IMR-90 (cell line): ENCODE measurements around the gene TBC1D10A. TPM values are rescaled to one million over a fixed set of nuclear protein-coding genes. Genes with fewer than 3 reads are reported as not detected.

ENCODE experiments used
- ATAC-seq: fragments of 200-7000 bp; cut with Tn5 transposase; 2 replicates; pipeline ENCODE4 v1.9.1; 2020; ENCODE audit warnings: low read depth, mild to moderate bottlenecking, moderate library complexity
- BruUV-seq: library from RNA; stranded (reverse); fragments of 400-500 nt; replicated peaks from 2 replicates; lab custom pipeline; 2021; lab: Mats Ljungman, UMichigan
- CTCF ChIA-PET: fragments of 300-600 bp; formaldehyde crosslinking; extraction: SDS; loops from one replicate; lab custom pipeline; 2021; ENCODE audit warnings: antibody characterized with exemption; lab: Yijun Ruan, JAX
- POLR2A ChIA-PET: fragments of 300-600 bp; sonication (Branson Sonifier 250); formaldehyde crosslinking; loops from one replicate; lab custom pipeline; 2022; ENCODE audit warnings: antibody characterized with exemption; ENCODE audit not compliant: unreplicated experiment; lab: Charles Lee
- DNase-seq: peaks from one replicate; pipeline ENCODE4 v3.0.0; 2013
- H2AFZ ChIP-seq: replicated peaks from 2 replicates; pipeline ENCODE3; 2013; ENCODE audit warnings: low read length, mild to moderate bottlenecking; ENCODE audit not compliant: poor library complexity
- H2AK5ac ChIP-seq: 2 replicates; pipeline ENCODE4 v1.6.1; 2013; ENCODE audit warnings: low read depth, low read length, inconsistent platforms
- H2AK9ac ChIP-seq: replicated peaks from 2 replicates; pipeline ENCODE3; 2013; ENCODE audit warnings: mild to moderate bottlenecking, low read depth, low read length, moderate library complexity; ENCODE audit not compliant: poor library complexity
- H2BK120ac ChIP-seq: 2 replicates; pipeline ENCODE4 v1.6.1; 2013; ENCODE audit warnings: low read depth, low read length, inconsistent platforms
- H2BK15ac ChIP-seq: 3 replicates; pipeline ENCODE4 v1.6.1; 2013; ENCODE audit warnings: low read depth, low read length, inconsistent platforms
- H2BK20ac ChIP-seq: 2 replicates; pipeline ENCODE4 v1.6.1; 2013; ENCODE audit warnings: low read depth, mild to moderate bottlenecking, inconsistent platforms, low read length, moderate library complexity
- H2BK5ac ChIP-seq: 2 replicates; pipeline ENCODE4 v1.6.1; 2013; ENCODE audit warnings: mild to moderate bottlenecking, low read depth, low read length, inconsistent platforms; ENCODE audit not compliant: poor library complexity, severe bottlenecking
- H3K14ac ChIP-seq: replicated peaks from 2 replicates; pipeline ENCODE4 v1.6.1; 2013; ENCODE audit warnings: low read depth, low read length, inconsistent platforms
- H3K18ac ChIP-seq: 2 replicates; pipeline ENCODE4 v1.6.1; 2013; ENCODE audit warnings: low read depth, low read length, control low read depth
- H3K23ac ChIP-seq: 2 replicates; pipeline ENCODE4 v1.6.1; 2013; ENCODE audit warnings: low read depth, low read length, inconsistent platforms
- H3K27ac ChIP-seq: 2 replicates; pipeline ENCODE4 v1.5.1; 2013; ENCODE audit warnings: mild to moderate bottlenecking, control low read depth, low read length; ENCODE audit not compliant: insufficient read depth
- H3K27me3 ChIP-seq: 2 replicates; pipeline ENCODE4 v1.6.1; 2013; ENCODE audit warnings: low read length; ENCODE audit not compliant: control insufficient read depth, insufficient read depth
- H3K36me3 ChIP-seq: 2 replicates; pipeline ENCODE4 v1.6.1; 2013; ENCODE audit warnings: low read length, mixed read lengths; ENCODE audit not compliant: control insufficient read depth, insufficient read depth
- H3K4ac ChIP-seq: 2 replicates; pipeline ENCODE4 v1.6.1; 2013; ENCODE audit warnings: low read depth, low read length, inconsistent platforms
- H3K4me1 ChIP-seq: 2 replicates; pipeline ENCODE4 v1.6.1; 2013; ENCODE audit warnings: low read length, mixed read lengths; ENCODE audit not compliant: control insufficient read depth, insufficient read depth
- H3K4me2 ChIP-seq: 2 replicates; pipeline ENCODE4 v1.6.1; 2013; ENCODE audit warnings: low read depth, mild to moderate bottlenecking, control low read depth, low read length, moderate library complexity
- H3K4me3 ChIP-seq: 2 replicates; pipeline ENCODE4 v1.5.1; 2013; ENCODE audit warnings: low read depth, mild to moderate bottlenecking, control low read depth, low read length, moderate library complexity; ENCODE audit not compliant: insufficient read depth
- H3K56ac ChIP-seq: 2 replicates; pipeline ENCODE4 v1.6.1; 2013; ENCODE audit warnings: low read length, inconsistent platforms; ENCODE audit not compliant: insufficient read depth; ENCODE audit errors: extremely low read depth
- H3K79me1 ChIP-seq, 2 experiments: 2 replicates each; pipeline ENCODE4 v1.6.1; 2013; ENCODE audit warnings: low read length in 2 of 2, inconsistent platforms in 1 of 2, low read depth in 1 of 2
- H3K9ac ChIP-seq: 2 replicates; pipeline ENCODE4 v1.6.1; 2013; ENCODE audit warnings: low read depth, low read length, control low read depth
- H3K9me1 ChIP-seq: 2 replicates; pipeline ENCODE4 v1.6.1; 2013; ENCODE audit warnings: low read length, inconsistent platforms; ENCODE audit not compliant: insufficient read depth
- H3K9me3 ChIP-seq: 2 replicates; pipeline ENCODE4 v1.6.1; 2013; ENCODE audit warnings: low read length; ENCODE audit not compliant: control insufficient read depth, insufficient read depth
- H4K20me1 ChIP-seq: 2 replicates; pipeline ENCODE4 v1.6.1; 2013; ENCODE audit warnings: low read length, inconsistent platforms; ENCODE audit not compliant: insufficient read depth
- H4K5ac ChIP-seq: 2 replicates; pipeline ENCODE4 v1.6.1; 2013; ENCODE audit warnings: mild to moderate bottlenecking, low read depth, low read length, control low read depth
- H4K8ac ChIP-seq, 2 experiments: 2 replicates each; pipeline ENCODE4 v1.6.1; 2013; ENCODE audit warnings: low read depth in 2 of 2, low read length in 2 of 2, control low read depth in 1 of 2, inconsistent platforms in 1 of 2
- H4K91ac ChIP-seq: 2 replicates; pipeline ENCODE4 v1.6.1; 2013; ENCODE audit warnings: low read depth, low read length, inconsistent platforms; ENCODE audit not compliant: insufficient read depth
- BHLHE40 ChIP-seq: fragments of 150-350 bp; IDR thresholded peaks from 2 replicates; pipeline ENCODE4 v1.6.1; 2016; ENCODE audit warnings: mild to moderate bottlenecking, low read depth, low read length
- CHD1 ChIP-seq: IDR thresholded peaks from 2 replicates; pipeline ENCODE4 v1.6.1; 2012; ENCODE audit warnings: low read depth, low read length, improper control_type of control experiment
- MXI1 ChIP-seq: IDR thresholded peaks from 2 replicates; pipeline ENCODE4 v1.6.1; 2012; ENCODE audit warnings: low read depth, mild to moderate bottlenecking, low read length, moderate library complexity, borderline replicate concordance
- POLR2A ChIP-seq: IDR thresholded peaks from 2 replicates; pipeline ENCODE4 v1.6.1; 2012; ENCODE audit warnings: mild to moderate bottlenecking, low read depth, low read length
- SMC3 ChIP-seq: fragments of 150-350 bp; IDR thresholded peaks from 2 replicates; pipeline ENCODE4 v1.6.1; 2016; ENCODE audit warnings: low read depth, mild to moderate bottlenecking, antibody characterized with exemption, low read length, moderate library complexity
- WGBS, 2 experiments: methylation state at CpG; one replicate each; pipeline versions ENCODE4 v1.1.5 to v1.1.7; 2013; ENCODE audit warnings: missing lambda C conversion rate in 2 of 2; ENCODE audit not compliant: insufficient read length in 1 of 2; ENCODE audit errors: extremely low coverage in 2 of 2; 5-methylcytosine and 5-hydroxymethylcytosine counted together
- dilution Hi-C: fragments of 300-500 bp; cut with HindIII; formaldehyde crosslinking; loops from one replicate; pipeline ENCODE4 v1.14.3; 2018; ENCODE audit warnings: low sequenced_read_pairs; ENCODE audit not compliant: unreplicated experiment
- in situ Hi-C: fragments of 300-500 bp; cut with MboI; formaldehyde crosslinking; loops from 3 replicates; pipeline ENCODE4 v1.14.3; 2019; ENCODE audit warnings: low sequenced_read_pairs, inconsistent platforms, mixed read lengths
- intact Hi-C: fragments of 100-400 bp; cut with micrococcal nuclease; formaldehyde crosslinking; loops from 2 replicates; pipeline ENCODE4 v1.10.0; 2022
- polyA plus RNA-seq, 3 experiments: library from polyadenylated mRNA; depleted of rRNA; stranded (reverse); fragments of >200 nt; gene quantifications; 2 replicates each; pipeline ENCODE4 v1.2.3, GENCODE V29; 2012; ENCODE audit warnings: low replicate concordance in 1 of 3
- total RNA-seq: library from RNA; depleted of rRNA; stranded (reverse); fragments of >200 nt; gene quantifications from 2 replicates; pipeline ENCODE4 v1.2.3, GENCODE V29; 2012
- TF ChIP-seq, protein P1 (sequence below): fragments of 150-350 bp; IDR thresholded peaks from 2 replicates; pipeline ENCODE4 v1.6.1; 2017; ENCODE audit warnings: mild to moderate bottlenecking, antibody characterized with exemption, low read length, low read depth

Gene TBC1D10A
- total and polyA plus RNA-seq, 2 of the 4 experiments (the other 2 are of a cell fraction), result 16.3 to 33.1 TPM

- peak overlapping the region; percentile 84 for H2BK20ac ChIP-seq
- H2BK5ac ChIP-seq, result peak overlapping the region; percentile 94
- H3K9me3 ChIP-seq, result no peaks in the 10 kb centered on the region
- in situ Hi-C loops (no loop called here), dilution Hi-C loops (no loop called here), intact Hi-C loops (loop anchor here (5.0 kb wide), 1 partner anchor 88 kb away; no protein-coding TSS in a partner anchor)
- BruUV-seq, result no TSS peak
- H4K91ac ChIP-seq, result peak overlapping the region; percentile 99
- peak overlapping the region; percentile 99 for H2BK120ac ChIP-seq
- TF ChIP-seq, protein P1, sequence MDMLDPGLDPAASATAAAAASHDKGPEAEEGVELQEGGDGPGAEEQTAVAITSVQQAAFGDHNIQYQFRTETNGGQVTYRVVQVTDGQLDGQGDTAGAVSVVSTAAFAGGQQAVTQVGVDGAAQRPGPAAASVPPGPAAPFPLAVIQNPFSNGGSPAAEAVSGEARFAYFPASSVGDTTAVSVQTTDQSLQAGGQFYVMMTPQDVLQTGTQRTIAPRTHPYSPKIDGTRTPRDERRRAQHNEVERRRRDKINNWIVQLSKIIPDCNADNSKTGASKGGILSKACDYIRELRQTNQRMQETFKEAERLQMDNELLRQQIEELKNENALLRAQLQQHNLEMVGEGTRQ, result no peak; the same call in 1 of the 2 replicates
- no peak for TF ChIP-seq MXI1
- no peak for TF ChIP-seq BHLHE40
- peak; percentile 25 for TF ChIP-seq POLR2A
- TF ChIP-seq CHD1, result no peak
- no peak for TF ChIP-seq SMC3
- H3K27me3 ChIP-seq, result no peaks in the 10 kb centered on the region
- H4K20me1 ChIP-seq, result no peaks in the 10 kb centered on the region
- peak overlapping the region; percentile 100 for H4K5ac ChIP-seq
- peak overlapping the region; percentile 100 for H3K9ac ChIP-seq
- DNase-seq, result no peak
- H2AK5ac ChIP-seq, result peak overlapping the region; percentile 100
- peak overlapping the region; percentile 99 for H3K23ac ChIP-seq
- peak overlapping the region; percentile 87 for H3K56ac ChIP-seq
- H4K8ac ChIP-seq, result peak overlapping the region; percentile 94 to 96
- H3K18ac ChIP-seq, result peak overlapping the region; percentile 100
- peak overlapping the region; percentile 100 for H2BK15ac ChIP-seq
- peak overlapping the region; percentile 96 for H2AK9ac ChIP-seq
- H2AFZ ChIP-seq, result peak overlapping the region; percentile 89
- peaks cover 47% of the 10 kb centered on the region for H3K36me3 ChIP-seq
- H3K4me2 ChIP-seq, result peak overlapping the region; percentile 94
- peak overlapping the region; percentile 98 for H3K14ac ChIP-seq
- peaks cover 25% of the 10 kb centered on the region for H3K9me1 ChIP-seq
- peak overlapping the region; percentile 100 for H3K4ac ChIP-seq
- ChIA-PET CTCF (no interaction called here), POLR2A (interaction anchor here (0.5 to 0.8 kb wide), 2 partner anchors 33 to 137 kb away, joined by 3 to 4 read pairs; no protein-coding TSS in a partner anchor)
- H3K4me1 ChIP-seq, result peaks cover 66% of the 10 kb centered on the region
- no CpG with 5 or more reads among the region's 15 CpGs for WGBS, 2 experiments
- H3K4me3 ChIP-seq, result peak overlapping the region; percentile 87
- peak overlapping the region; percentile 100 for H3K27ac ChIP-seq
- ATAC-seq, result peak; percentile 1
- peaks cover 37 to 60% of the 10 kb centered on the region in 2 experiments for H3K79me1 ChIP-seq
Measured at GRCh38 chr22:30245181-30245984, 81.4 kb downstream of the TBC1D10A start.
